ENCODE data around the gene SLC15A1. TPM values are rescaled to one million over a fixed set of nuclear protein-coding genes. Genes with fewer than 3 reads are reported as not detected.

SLC15A1 gene
- total RNA-seq, 1 experiment from 2014 or later: not detected

GRCh38 chr13:98781905-98782304, 29.4 kb upstream of the SLC15A1 start:
- DNase-seq (ENCODE audit: low read depth): no peak

- DNase-seq (ENCODE audit: low read depth): no peak
Measured at GRCh38 chr13:98781470-98781869, 29.0 kb upstream of the SLC15A1 start.

- DNase-seq (ENCODE audit: low read depth): no peak
Measured at GRCh38 chr13:98781045-98781444, 28.6 kb upstream of the SLC15A1 start.

- DNase-seq (ENCODE audit: low read depth): no peak
Measured at GRCh38 chr13:98780451-98780850, 28.0 kb upstream of the SLC15A1 start.

GRCh38 chr13:98779695-98780094, 27.2 kb upstream of the SLC15A1 start:
- no peak for DNase-seq (ENCODE audit: low read depth)

- no peak for DNase-seq (ENCODE audit: low read depth)
Measured at GRCh38 chr13:98778749-98779148, 26.3 kb upstream of the SLC15A1 start.

- DNase-seq (ENCODE audit: low read depth): no peak
Measured at GRCh38 chr13:98776644-98777043, 24.2 kb upstream of the SLC15A1 start.

- DNase-seq (ENCODE audit: low read depth): peak; percentile 89
Measured at GRCh38 chr13:98775844-98776598, 23.5 kb upstream of the SLC15A1 start.

GRCh38 chr13:98775386-98775785, 22.9 kb upstream of the SLC15A1 start:
- DNase-seq (ENCODE audit: low read depth): no peak

GRCh38 chr13:98774776-98775175, 22.3 kb upstream of the SLC15A1 start:
- no peak for DNase-seq (ENCODE audit: low read depth)

GRCh38 chr13:98773921-98774320, 21.4 kb upstream of the SLC15A1 start:
- no peak for DNase-seq (ENCODE audit: low read depth)

GRCh38 chr13:98772794-98773452, 20.5 kb upstream of the SLC15A1 start:
- DNase-seq (ENCODE audit: low read depth): no peak

- no peak for DNase-seq (ENCODE audit: low read depth)
Measured at GRCh38 chr13:98771838-98772611, 19.6 kb upstream of the SLC15A1 start.

GRCh38 chr13:98769736-98770135, 17.3 kb upstream of the SLC15A1 start:
- DNase-seq (ENCODE audit: low read depth): no peak

GRCh38 chr13:98768522-98768921, 16.1 kb upstream of the SLC15A1 start:
- no peak for DNase-seq (ENCODE audit: low read depth)

- DNase-seq (ENCODE audit: low read depth): no peak
Measured at GRCh38 chr13:98766697-98767096, 14.2 kb upstream of the SLC15A1 start.

- DNase-seq (ENCODE audit: low read depth): no peak
Measured at GRCh38 chr13:98765996-98766519, 13.6 kb upstream of the SLC15A1 start.

GRCh38 chr13:98761986-98762616, 9.6 kb upstream of the SLC15A1 start:
- no peak for DNase-seq (ENCODE audit: low read depth)

- peak; percentile 46 for DNase-seq (ENCODE audit: low read depth)
Measured at GRCh38 chr13:98761126-98761985, 8.9 kb upstream of the SLC15A1 start.

- no peak for DNase-seq (ENCODE audit: low read depth)
Measured at GRCh38 chr13:98755729-98756128, 3.3 kb upstream of the SLC15A1 start.

Measured in HT1080 (cell line).